SK-N-SH (cell line): ENCODE results near the gene PHF1. TPM values are rescaled to one million over a fixed set of nuclear protein-coding genes. Genes with fewer than 3 reads are reported as not detected.

Experiments
- CTCF ChIA-PET: fragments of 300-600, 350-600 bp; formaldehyde crosslinking; extraction: SDS; loops from one replicate; lab custom pipeline; 2021; lab: Yijun Ruan, JAX
- POLR2A ChIA-PET: fragments of 350-600 bp; sonication (Branson Sonifier 250); formaldehyde crosslinking; extraction: SDS; loops from one replicate; lab custom pipeline; 2020; ENCODE audit warnings: antibody characterized with exemption, inconsistent platforms; lab: Yijun Ruan, JAX
- DNase-seq: peaks from one replicate; pipeline ENCODE4 v3.0.0; 2012
- H2AFZ ChIP-seq: fragments of 200-600 bp; sonication (generic); 2 replicates; pipeline ENCODE4 v1.8.1; 2016; ENCODE audit warnings: antibody characterized with exemption, mild to moderate bottlenecking, low read depth
- H3F3A ChIP-seq: fragments of 200-600 bp; sonication (generic); replicated peaks from 2 replicates; pipeline ENCODE3; 2016; ENCODE audit warnings: antibody characterized with exemption, mild to moderate bottlenecking; ENCODE audit not compliant: insufficient read depth
- H3K27ac ChIP-seq, 2 experiments: fragments of 200-500 bp in 1 of 2; fragments of 200-600 bp in 1 of 2; sonication (Bioruptor generic) in 1 of 2; sonication (generic), shearing (Covaris generic) in 1 of 2; 2 replicates each; pipeline versions ENCODE4 v1.5.1 to v1.6.1; 2014 to 2016; ENCODE audit warnings: low read depth in 2 of 2, inconsistent platforms in 1 of 2, low read length in 1 of 2, mild to moderate bottlenecking in 1 of 2, mixed read lengths in 1 of 2
- H3K27me3 ChIP-seq: fragments of 200-600 bp; sonication (generic), shearing (Covaris generic); 2 replicates; pipeline ENCODE4 v1.6.1; 2016; ENCODE audit warnings: mixed run types; ENCODE audit not compliant: insufficient read depth
- H3K36me3 ChIP-seq, 2 experiments: fragments of 200-500 bp in 1 of 2; fragments of 200-600 bp in 1 of 2; sonication (Bioruptor generic) in 1 of 2; sonication (generic) in 1 of 2; replicated peaks in 1 of 2; 2 replicates each; pipeline versions ENCODE3 to v1.5.1; 2014 to 2016; ENCODE audit warnings: low read length in 1 of 2, mild to moderate bottlenecking in 1 of 2; ENCODE audit not compliant: insufficient read depth in 2 of 2, control insufficient read depth in 1 of 2
- H3K4me1 ChIP-seq, 2 experiments: fragments of 200-500 bp in 1 of 2; fragments of 200-600 bp in 1 of 2; sonication (Bioruptor generic) in 1 of 2; sonication (generic), shearing (Covaris generic) in 1 of 2; 2 replicates each; pipeline versions ENCODE4 v1.5.1 to v1.6.1; 2014 to 2016; ENCODE audit warnings: low read depth in 1 of 2, low read length in 1 of 2, mixed run types in 1 of 2; ENCODE audit not compliant: insufficient read depth in 2 of 2, control insufficient read depth in 1 of 2
- H3K4me2 ChIP-seq: fragments of 200-600 bp; sonication (generic), shearing (Covaris generic); 2 replicates; pipeline ENCODE4 v1.6.1; 2017; ENCODE audit warnings: mixed run types
- H3K4me3 ChIP-seq, 2 experiments: fragments of 200-500 bp in 1 of 2; fragments of 200-600 bp in 1 of 2; sonication (Bioruptor generic) in 1 of 2; sonication (generic), shearing (Covaris generic) in 1 of 2; 2 replicates each; pipeline versions ENCODE4 v1.5.1 to v1.8.1; 2014 to 2016; ENCODE audit warnings: low read depth in 2 of 2, inconsistent platforms in 1 of 2, low read length in 1 of 2, mild to moderate bottlenecking in 1 of 2, mixed read lengths in 1 of 2, moderate library complexity in 1 of 2
- H3K79me2 ChIP-seq: fragments of 200-600 bp; sonication (generic); 2 replicates; pipeline ENCODE4 v1.8.1; 2017; ENCODE audit warnings: mild to moderate bottlenecking; ENCODE audit not compliant: insufficient read depth
- H3K9ac ChIP-seq: fragments of 200-600 bp; sonication (generic); 2 replicates; pipeline ENCODE4 v1.6.1; 2017; ENCODE audit warnings: mixed run types
- H3K9me2 ChIP-seq: fragments of 200-600 bp; sonication (generic); 2 replicates; pipeline ENCODE4 v1.6.1; 2017; ENCODE audit warnings: mixed run types
- H3K9me3 ChIP-seq: fragments of 200-600 bp; sonication (generic); 2 replicates; pipeline ENCODE4 v1.6.1; 2017; ENCODE audit warnings: mixed run types, mild to moderate bottlenecking, moderate library complexity
- H4K20me1 ChIP-seq: fragments of 200-600 bp; sonication (generic); 2 replicates; pipeline ENCODE4 v1.6.1; 2017; ENCODE audit warnings: mild to moderate bottlenecking, mixed run types; ENCODE audit not compliant: insufficient read depth
- CHD2 ChIP-seq: fragments of 150-350 bp; IDR thresholded peaks from 2 replicates; pipeline ENCODE4 v1.6.1; 2018; ENCODE audit warnings: low read length; ENCODE audit not compliant: partially characterized antibody
- CTCF ChIP-seq: fragments of 200-600 bp; sonication (generic); IDR thresholded peaks from 2 replicates; pipeline ENCODE4 v1.6.1; 2017; ENCODE audit warnings: antibody characterized with exemption, mild to moderate bottlenecking, moderate library complexity
- GABPA ChIP-seq: IDR thresholded peaks from 2 replicates; pipeline ENCODE4 v1.4.0; 2012; ENCODE audit warnings: low read depth, mild to moderate bottlenecking
- GATA2 ChIP-seq: sonication (generic); formaldehyde crosslinking; IDR thresholded peaks from 2 replicates; pipeline ENCODE4 v1.5.0; 2020; ENCODE audit warnings: mild to moderate bottlenecking, missing genetic modification reagents
- MAX ChIP-seq: IDR thresholded peaks from 2 replicates; pipeline ENCODE4 v1.4.0; 2012; ENCODE audit warnings: low read depth
- MEF2A ChIP-seq: IDR thresholded peaks from 2 replicates; pipeline ENCODE4 v1.4.0; 2012; ENCODE audit warnings: low read depth, borderline replicate concordance
- PBX3 ChIP-seq: IDR thresholded peaks from 2 replicates; pipeline ENCODE4; 2012
- POLR2AphosphoS5 ChIP-seq: IDR thresholded peaks from 2 replicates; pipeline ENCODE4 v1.6.1; 2012; ENCODE audit warnings: low read depth, low read length
- RAD21 ChIP-seq: IDR thresholded peaks from 2 replicates; pipeline ENCODE4 v1.6.1; 2012; ENCODE audit warnings: mild to moderate bottlenecking, low read length
- SMC3 ChIP-seq: IDR thresholded peaks from 2 replicates; pipeline ENCODE4 v1.6.1; 2012; ENCODE audit warnings: low read depth, low read length, improper control_type of control experiment
- TAF1 ChIP-seq: IDR thresholded peaks from 2 replicates; pipeline ENCODE4 v1.6.1; 2012; ENCODE audit warnings: low read depth, mild to moderate bottlenecking, low read length, moderate library complexity, borderline replicate concordance
- YY1 ChIP-seq: IDR thresholded peaks from 2 replicates; pipeline ENCODE4 v1.4.0; 2012; ENCODE audit warnings: low read depth, mild to moderate bottlenecking
- WGBS: methylation state at CpG from one replicate; pipeline ENCODE4 v1.1.6; 2017; ENCODE audit warnings: low lambda C conversion rate; 5-methylcytosine and 5-hydroxymethylcytosine counted together
- polyA plus RNA-seq, 3 experiments: library from polyadenylated mRNA; depleted of rRNA; stranded (reverse); fragments of >200 nt; gene quantifications; 2 replicates each; pipeline ENCODE4 v1.2.3, GENCODE V29; 2012

Gene PHF1
- polyA plus RNA-seq, 1 of the 3 experiments (the other 2 are of a cell fraction) = 48.7 TPM

GRCh38 chr6:33425668-33426577 lies 15.1 kb downstream of the PHF1 start:
- peak overlapping the region; percentile 89 for H3K9ac ChIP-seq

More at GRCh38 chr6:33425668-33426577, 15.1 kb downstream of the PHF1 start:
- Histone ChIP-seq H3K4me2 (peak overlapping the region; percentile 93), H3K79me2 (peaks cover 33% of the 10 kb centered on the region), H3K27ac (peak overlapping the region; percentile 89 to 90), H3K4me3 (peak overlapping the region; percentile 54 to 72), H3K9me2 (no peaks in the 10 kb centered on the region), H3K36me3 (no peaks in the 10 kb centered on the region), H3K27me3 (no peaks in the 10 kb centered on the region), H3K4me1 (peaks cover 25 to 48% of the 10 kb centered on the region in 2 experiments), H2AFZ (peak overlapping the region; percentile 75; the same call in 1 of the 2 replicates), H3F3A (peaks cover 23% of the 10 kb centered on the region), H3K9me3 (no peaks in the 10 kb centered on the region), H4K20me1 (no peaks in the 10 kb centered on the region; the same call in 1 of the 2 replicates)
- CTCF ChIA-PET = interaction anchor here (0.5 to 2.7 kb wide), 27 partner anchors 8 to 164 kb away, joined by 3 to 22 read pairs (median 4); partner anchors contain the start of genes B3GALT4, CUTA, PFDN6 and WDR46
- WGBS = 2% methylated on average over 28 of the region's 43 CpGs
- POLR2A ChIA-PET = interaction anchor here (0.6 to 1.3 kb wide), 3 partner anchors 28 to 185 kb away, joined by 3 read pairs; partner anchors contain the start of genes B3GALT4 and ZBTB9
- peak; percentile 5; the same call in 1 of the 2 replicates for TF ChIP-seq GABPA
- TF ChIP-seq YY1 = no peak
- TF ChIP-seq POLR2AphosphoS5 = peak; percentile 66; the same call in 1 of the 2 replicates
- TF ChIP-seq TAF1 = peak; percentile 17; the same call in 1 of the 2 replicates
- TF ChIP-seq PBX3 = 0 out of 2 replicates have a peak, but pooled peaks have one; percentile 18
- peak; percentile 40 for TF ChIP-seq SMC3
- peak; percentile 93 for TF ChIP-seq MAX
- no peak for TF ChIP-seq GATA2
- TF ChIP-seq CHD2 = peak; percentile 17
- peak; percentile 71 for TF ChIP-seq CTCF
- TF ChIP-seq RAD21 = peak; percentile 65
- TF ChIP-seq MEF2A = no peak
- DNase-seq = peak; percentile 94
